GM19035 (cell line): ENCODE measurements around the gene KRTAP5-8.
"Not testable (repeated sequence)": the region's sequence is repeated elsewhere in the genome, so short reads cannot be mapped to it uniquely, and the experiment has no call there.

Experiments
- ATAC-seq: cut with Tn5 transposase; IDR thresholded peaks from one replicate; pipeline ENCODE4 v1.9.1; 2021; ENCODE audit not compliant: unreplicated experiment

KRTAP5-8 gene

GRCh38 chr11:71542879-71543777 lies 5.3 kb downstream of the KRTAP5-8 start:
- ATAC-seq = no peak

GRCh38 chr11:71543866-71544265 lies 6.0 kb downstream of the KRTAP5-8 start:
- no peak for ATAC-seq

GRCh38 chr11:71544525-71545214 lies 6.8 kb downstream of the KRTAP5-8 start:
- no peak for ATAC-seq

- no peak for ATAC-seq
Observed at GRCh38 chr11:71545405-71545966, 7.7 kb downstream of the KRTAP5-8 start.

GRCh38 chr11:71548120-71548519 lies 10.3 kb downstream of the KRTAP5-8 start, which contains the start of gene KRTAP5-9:
Gene KRTAP5-9 (plus strand): TSS chr11:71548420. CDS start chr11:71548658, 238 bp downstream.
- ATAC-seq = no peak

- no peak for ATAC-seq
Observed at GRCh38 chr11:71548716-71549151, 10.9 kb downstream of the KRTAP5-8 start.

- no peak for ATAC-seq
Observed at GRCh38 chr11:71551711-71552110, 13.9 kb downstream of the KRTAP5-8 start.

- ATAC-seq = no peak
Observed at GRCh38 chr11:71554996-71555395, 17.2 kb downstream of the KRTAP5-8 start.

GRCh38 chr11:71555508-71555907 lies 17.7 kb downstream of the KRTAP5-8 start:
- no peak for ATAC-seq

GRCh38 chr11:71556018-71556417 lies 18.2 kb downstream of the KRTAP5-8 start:
- no peak for ATAC-seq

GRCh38 chr11:71557257-71557656 lies 19.4 kb downstream of the KRTAP5-8 start:
- no peak for ATAC-seq

GRCh38 chr11:71558996-71559395 lies 21.2 kb downstream of the KRTAP5-8 start:
- ATAC-seq = no peak

GRCh38 chr11:71562120-71562519 lies 24.3 kb downstream of the KRTAP5-8 start:
- ATAC-seq = no peak

GRCh38 chr11:71563406-71563805 lies 25.6 kb downstream of the KRTAP5-8 start:
- no peak for ATAC-seq

- ATAC-seq = no peak
Observed at GRCh38 chr11:71564430-71564829, 26.6 kb downstream of the KRTAP5-8 start.

GRCh38 chr11:71565263-71565662 lies 27.4 kb downstream of the KRTAP5-8 start, which contains the start of gene KRTAP5-10:
Gene KRTAP5-10 (plus strand): TSS chr11:71565563. CDS start chr11:71565588, 25 bp downstream.
- ATAC-seq = no peak

GRCh38 chr11:71566081-71566620 lies 28.3 kb downstream of the KRTAP5-8 start:
- ATAC-seq = no peak

- ATAC-seq = not testable (repeated sequence)
Observed at GRCh38 chr11:71566626-71567599, 29.1 kb downstream of the KRTAP5-8 start.

- not testable (repeated sequence) for ATAC-seq
Observed at GRCh38 chr11:71567633-71568032, 29.8 kb downstream of the KRTAP5-8 start.
